IPS-18c (cell line): Measurements from ENCODE around the gene HRH2.
"Not testable (repeated sequence)": the region's sequence is repeated elsewhere in the genome, so short reads cannot be mapped to it uniquely, and the experiment has no call there.

ENCODE experiments used
- H3K4me3 ChIP-seq: 2 replicates; pipeline ENCODE4 v1.7.0; 2013; ENCODE audit warnings: low read depth, mild to moderate bottlenecking, low read length, moderate library complexity; ENCODE audit not compliant: insufficient read depth
- H3K9me3 ChIP-seq: one replicate; pipeline ENCODE4 v1.6.1; 2013; ENCODE audit warnings: mild to moderate bottlenecking, low read length, moderate library complexity; ENCODE audit not compliant: control insufficient read depth, insufficient read depth

The HRH2 gene

DNA sequence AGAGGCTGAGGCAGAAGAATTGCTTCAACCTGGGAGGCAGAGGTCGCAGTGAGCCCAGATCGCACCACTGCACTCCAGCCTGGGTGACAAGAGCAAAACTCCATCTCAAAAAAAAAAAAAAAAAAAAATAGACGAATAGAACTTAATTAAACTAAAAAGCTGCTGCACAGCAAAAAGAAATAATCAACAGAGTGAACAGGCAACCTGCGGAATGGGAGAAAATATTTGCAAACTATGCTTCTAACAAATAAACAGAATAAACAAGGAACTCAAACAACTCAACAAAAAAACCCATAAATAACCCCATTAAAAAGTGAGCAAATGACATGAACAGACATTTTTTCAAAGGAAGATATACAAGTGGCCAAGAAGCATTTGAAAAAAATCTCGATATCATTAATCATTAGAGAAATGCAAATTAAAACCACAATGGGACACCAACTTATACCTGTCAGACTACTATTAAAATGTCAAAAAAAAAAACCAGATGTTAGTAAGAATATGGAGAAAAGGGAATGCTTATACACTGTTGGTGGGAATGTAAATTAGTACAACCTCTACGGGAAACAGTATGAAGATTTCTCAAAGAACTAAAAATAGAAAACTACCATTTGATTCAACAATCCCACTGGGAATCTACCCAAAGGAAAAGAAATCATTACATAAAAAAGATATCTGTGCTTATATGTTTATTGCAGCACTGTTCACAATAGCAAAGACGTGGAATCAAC lies 21.9 kb upstream of the HRH2 start:
- Histone ChIP-seq H3K9me3 (no peaks in the 10 kb centered on the region), H3K4me3 (no peak overlapping the region)

DNA sequence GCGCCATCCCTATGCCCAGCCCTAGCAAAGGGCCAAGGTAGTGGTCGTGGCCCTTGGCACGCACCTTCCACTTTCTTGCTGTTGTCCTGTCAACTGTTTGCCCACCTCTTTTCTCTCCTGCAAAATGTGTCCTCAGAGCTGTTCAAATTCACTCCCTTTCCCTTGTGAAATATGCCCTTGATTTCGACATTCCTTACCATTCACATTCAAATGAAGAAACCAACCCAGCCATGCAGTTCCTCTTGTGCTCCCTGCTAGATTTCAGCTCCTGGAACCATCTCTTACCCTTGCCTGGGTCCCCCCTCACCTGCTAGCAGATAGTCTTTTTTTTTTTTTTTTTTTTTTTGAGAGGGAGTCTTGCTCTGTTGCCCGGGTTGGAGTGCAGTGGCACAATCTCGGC lies 19.6 kb upstream of the HRH2 start:
- Histone ChIP-seq H3K9me3 (no peaks in the 10 kb centered on the region), H3K4me3 (0 out of 2 replicates have a peak overlapping the region, but pooled peaks have one; percentile 3)

DNA sequence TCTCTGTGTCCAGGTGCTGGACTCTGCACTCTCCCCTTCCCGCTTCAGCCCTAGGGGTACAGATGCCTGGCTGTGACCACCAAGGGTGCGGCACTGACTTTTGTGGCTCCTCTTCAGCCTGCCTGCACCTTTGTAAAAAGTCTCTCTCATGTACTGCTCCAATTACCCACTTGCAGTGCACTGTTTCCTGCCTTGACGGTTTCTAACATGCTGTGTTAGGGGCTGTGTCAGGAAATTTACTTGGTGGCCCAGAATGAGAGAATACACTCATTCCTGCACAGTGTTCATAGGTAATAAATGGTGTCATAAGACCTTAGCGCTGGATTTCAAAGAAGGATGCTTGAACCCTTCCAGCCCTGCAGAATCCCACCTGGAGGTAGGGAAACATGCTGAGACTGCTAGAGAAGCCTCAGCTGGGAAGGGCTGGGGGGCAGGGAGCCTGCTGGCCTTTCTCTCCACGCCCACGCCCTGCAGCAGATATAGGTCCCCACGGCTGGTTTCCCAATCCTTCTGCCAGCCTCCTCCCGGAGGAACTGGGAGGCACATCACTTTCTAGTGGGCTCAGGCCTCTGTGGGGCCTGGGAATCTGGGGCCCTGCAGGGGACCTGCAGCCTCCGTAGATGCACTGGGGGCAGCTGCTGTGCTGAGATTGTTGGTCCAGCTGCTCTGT lies 17.6 kb upstream of the HRH2 start:
- Histone ChIP-seq H3K9me3 (no peaks in the 10 kb centered on the region), H3K4me3 (no peak overlapping the region)

DNA sequence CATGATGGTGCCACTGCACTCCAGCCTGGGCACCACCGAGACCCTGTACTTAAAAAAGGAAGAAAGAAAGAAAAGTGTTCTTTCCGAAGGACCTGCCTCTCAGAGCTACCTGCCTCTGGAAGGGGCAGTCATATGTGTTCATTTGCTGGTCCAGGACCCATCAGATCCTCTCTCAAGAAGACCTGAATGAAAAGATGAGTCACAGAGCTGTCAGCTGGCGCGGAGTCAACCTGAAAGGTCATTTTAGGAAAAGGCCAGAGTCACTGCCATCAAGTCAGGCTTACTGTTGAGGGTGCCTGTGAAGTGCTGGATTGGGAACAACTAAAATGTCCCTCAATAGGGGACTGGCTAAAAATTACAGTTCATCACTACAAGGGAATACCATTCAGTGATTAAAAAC lies 14.9 kb upstream of the HRH2 start:
- H3K4me3 ChIP-seq: no peak overlapping the region
- no peaks in the 10 kb centered on the region for H3K9me3 ChIP-seq

DNA sequence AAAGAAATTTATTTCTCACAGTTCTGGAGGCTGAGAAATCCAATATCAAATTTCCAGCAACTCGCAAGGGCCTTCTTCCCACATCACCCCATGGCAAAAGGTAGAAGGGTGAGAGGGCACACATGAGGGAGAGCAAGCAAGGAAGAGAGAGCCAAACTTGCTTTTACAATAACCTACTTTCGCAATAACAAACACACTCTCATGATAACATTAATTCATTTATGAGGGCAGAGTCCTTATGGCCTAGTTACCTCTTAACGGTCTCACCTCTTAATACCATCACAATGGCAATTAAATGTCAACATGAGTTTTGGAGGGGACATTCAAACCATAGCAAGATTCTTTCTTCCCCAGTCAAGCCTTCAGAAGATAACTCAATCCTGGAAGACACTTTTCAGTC lies 11.6 kb upstream of the HRH2 start:
- peaks cover 10% of the 10 kb centered on the region for H3K9me3 ChIP-seq
- no peak overlapping the region for H3K4me3 ChIP-seq

DNA sequence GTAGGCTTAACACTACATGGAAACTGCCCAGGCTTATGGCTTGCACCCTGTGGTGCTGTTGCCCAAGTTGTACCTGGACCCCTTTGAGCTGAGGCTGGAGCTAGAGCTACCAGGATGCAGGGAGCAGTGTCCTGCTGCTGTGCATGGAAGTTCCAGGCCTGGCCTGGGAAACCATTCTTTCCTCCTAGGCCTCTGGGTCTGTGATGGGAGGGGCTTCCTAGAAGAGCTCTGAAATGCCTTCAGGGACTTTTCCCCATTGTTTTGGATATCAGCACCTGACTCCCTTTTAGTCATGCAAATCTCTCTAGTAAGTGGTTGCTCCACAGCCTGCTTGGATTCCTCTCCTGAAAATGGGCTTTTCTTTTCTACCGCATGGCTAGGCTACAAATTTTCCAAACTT lies 7.9 kb upstream of the HRH2 start:
- Histone ChIP-seq H3K4me3 (no peak overlapping the region; the same call in 1 of the 2 replicates), H3K9me3 (peaks cover 10% of the 10 kb centered on the region)

DNA sequence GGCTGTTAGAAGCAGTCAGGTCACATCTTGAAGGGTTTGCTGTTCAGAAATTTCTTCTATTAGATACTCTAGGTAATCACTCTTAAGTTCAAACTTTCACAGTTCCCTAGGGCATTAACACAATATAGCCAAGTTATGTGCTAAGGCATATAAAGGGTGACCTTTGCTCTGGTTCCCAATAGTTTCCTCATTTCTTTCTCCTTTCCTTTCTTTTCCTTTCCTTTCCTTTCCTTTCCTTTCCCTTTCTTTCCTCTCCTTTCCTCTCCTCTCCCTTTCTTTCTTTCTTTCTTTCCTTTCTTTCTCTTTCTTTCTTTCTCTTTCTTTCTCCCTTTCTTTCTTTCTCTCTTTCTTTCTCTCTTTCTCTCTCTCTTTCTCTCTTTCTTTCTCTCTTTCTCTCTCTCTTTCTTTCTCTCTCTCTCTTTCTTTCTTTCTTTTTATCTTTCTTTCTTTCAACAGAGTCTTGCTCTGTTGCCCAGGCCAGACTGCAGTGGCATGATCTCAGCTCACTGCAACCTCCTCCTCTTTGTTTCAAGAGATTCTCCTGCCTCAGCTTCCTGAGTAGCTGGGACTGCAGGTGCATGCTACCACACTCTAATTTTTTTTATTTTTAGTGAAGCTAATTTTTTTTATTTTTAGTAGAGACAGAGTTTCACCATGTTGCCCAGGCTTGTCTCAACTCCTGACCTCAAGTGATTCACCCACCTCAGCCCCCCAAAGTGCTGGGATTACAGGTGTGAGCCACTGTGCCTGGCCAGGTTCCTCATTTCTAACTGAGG lies 7.3 kb upstream of the HRH2 start:
- H3K4me3 ChIP-seq, H3K9me3 ChIP-seq: not testable (repeated sequence)

DNA sequence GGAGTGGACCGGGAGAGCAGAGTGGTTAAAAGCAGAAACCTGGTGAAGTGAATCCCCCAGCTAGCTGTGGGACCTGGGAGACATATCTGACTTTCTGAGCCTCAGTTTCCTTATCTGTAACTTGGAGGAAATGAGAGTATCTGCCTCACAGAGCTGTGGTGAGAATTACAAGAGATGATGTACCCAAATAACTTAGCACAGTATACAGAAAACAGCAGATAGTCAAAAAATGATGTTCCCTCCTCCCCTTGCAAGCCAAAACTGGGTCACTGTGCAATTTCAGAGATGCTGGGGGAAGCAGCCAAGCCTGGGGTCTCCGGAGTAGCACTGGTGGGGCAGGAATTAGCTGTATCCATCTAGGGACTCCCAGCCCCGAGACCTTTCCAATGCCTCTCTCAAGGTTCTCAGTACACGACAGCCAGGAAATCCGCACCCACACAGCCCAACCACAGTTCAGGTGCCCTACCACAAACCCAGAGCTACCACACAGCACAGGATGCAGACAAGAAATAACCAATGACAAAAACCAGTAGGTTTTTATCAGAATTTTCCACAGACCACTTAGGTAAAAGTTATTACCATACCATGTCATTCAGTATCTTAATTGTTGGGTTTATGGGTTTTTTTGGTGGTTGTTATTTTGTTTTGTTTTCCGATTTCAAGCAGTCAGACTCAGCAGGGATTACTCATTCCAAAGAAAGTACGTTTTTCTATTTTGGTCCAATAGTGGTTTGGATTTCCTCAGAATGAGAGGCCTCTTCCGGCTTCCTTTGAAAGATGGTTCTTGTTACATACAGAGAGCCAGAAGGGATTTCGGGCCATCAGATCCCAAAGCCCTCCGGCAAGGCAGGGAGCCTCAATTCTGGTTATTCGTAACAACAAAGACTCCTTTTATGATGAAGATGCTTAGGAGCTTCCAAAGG lies 4.9 kb upstream of the HRH2 start:
- H3K4me3 ChIP-seq: no peak overlapping the region
- H3K9me3 ChIP-seq: peaks cover 10% of the 10 kb centered on the region

DNA sequence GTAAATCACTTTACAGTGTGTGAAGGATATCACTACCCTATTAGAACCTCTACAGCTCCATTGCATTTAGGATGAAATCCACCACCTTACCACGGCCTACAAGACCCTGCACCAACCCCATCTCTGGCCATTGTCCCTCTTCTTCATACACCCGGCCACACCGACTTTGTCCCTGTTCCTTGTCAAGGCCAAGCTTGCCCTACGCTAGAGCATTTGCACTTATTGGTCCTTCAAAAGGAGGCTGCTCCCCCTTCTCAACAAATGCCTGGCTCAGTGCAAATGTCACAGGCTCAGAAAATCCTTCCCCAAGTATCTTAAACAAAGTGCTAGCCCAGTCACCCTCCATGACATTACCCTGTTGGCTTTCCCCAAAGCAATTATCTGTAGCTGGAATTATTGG lies 4.1 kb upstream of the HRH2 start:
- no peak overlapping the region for H3K4me3 ChIP-seq

DNA sequence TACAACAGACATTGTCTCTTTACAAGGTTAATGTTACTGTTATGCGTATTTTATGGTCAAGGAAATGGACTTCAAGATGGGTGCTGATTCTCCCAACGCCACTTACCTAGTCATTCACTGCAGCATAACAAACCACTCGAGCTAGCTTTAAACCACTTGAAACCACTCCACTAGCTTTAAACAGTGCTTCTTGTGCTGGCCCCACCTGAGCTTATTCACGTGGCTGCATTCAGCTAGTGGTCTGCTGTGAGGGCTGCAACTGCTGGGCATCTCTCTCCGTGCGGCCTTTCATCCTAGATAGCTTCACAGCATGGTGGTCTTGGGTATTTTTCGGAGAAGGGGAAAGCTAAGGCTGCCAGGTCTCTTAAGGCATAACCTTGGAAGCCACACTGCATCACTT lies 3.5 kb upstream of the HRH2 start:
- Histone ChIP-seq H3K4me3 (no peak overlapping the region), H3K9me3 (peaks cover 7% of the 10 kb centered on the region)

More for the DNA sequence above, 4.1 kb upstream of the HRH2 start:
- H3K9me3 ChIP-seq: peaks cover 8% of the 10 kb centered on the region

DNA sequence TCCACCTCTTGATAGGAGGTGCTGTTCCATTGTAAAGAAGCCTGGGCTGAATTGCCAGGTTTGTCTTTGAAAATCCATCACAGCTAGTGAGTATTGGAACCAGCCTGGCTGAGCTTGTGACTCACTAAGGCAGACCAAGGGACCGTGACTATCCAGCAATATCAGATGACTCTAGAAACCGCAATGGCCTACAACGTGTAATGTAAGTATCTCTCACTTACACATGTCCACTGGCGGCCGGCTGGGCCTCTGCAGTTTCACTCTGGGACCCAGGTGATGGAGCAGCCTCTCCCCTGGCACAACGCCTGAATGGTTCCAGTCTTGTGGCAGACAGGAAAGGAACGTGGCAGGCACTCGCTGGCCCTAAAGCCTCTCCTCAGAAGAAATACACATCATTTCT lies 3.1 kb upstream of the HRH2 start:
- H3K4me3 ChIP-seq: no peak overlapping the region
- peaks cover 3% of the 10 kb centered on the region for H3K9me3 ChIP-seq

DNA sequence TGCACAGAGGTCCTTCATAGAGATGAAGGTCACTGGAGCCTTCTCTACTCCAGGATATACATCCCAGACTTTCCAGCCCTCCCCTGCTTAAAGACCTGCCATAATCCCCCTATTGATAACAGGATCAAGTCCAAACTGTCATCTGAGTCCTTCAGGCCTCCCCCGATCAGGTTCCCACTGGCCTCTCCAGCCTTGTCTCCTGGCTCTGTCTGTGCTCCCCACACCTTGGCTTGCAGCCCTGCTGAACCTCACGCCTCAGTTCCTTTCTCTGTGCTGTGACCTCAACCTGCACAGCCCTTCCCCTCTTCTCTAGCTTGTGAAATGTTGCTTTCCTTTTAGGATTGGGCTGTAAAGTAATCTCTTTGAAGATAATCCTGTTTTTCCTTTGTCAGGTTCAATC lies 2.5 kb upstream of the HRH2 start:
- no peak overlapping the region for H3K4me3 ChIP-seq
- peaks cover 2% of the 10 kb centered on the region for H3K9me3 ChIP-seq

DNA sequence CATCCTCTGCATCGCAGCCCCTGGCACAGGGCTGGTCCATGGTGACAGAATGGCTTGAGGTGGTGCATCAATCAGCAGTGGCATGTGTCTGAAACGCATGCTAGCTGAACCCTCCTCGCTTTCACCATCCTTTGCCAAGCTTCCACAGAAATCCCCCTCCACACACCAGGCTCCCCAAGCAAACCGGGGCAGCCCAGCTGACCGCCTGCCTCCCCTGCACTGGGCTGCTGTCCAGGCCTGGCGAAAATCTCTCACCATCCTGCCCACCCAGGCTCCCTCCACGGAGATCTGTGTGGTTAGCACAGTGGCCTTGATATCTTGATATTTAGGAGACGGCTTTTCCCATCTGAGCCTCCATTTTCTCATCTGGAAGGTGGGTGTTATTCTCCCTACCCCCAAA lies 905 bp upstream of the HRH2 start:
- Histone ChIP-seq H3K9me3 (no peaks in the 10 kb centered on the region), H3K4me3 (peak overlapping the region; percentile 72)

DNA sequence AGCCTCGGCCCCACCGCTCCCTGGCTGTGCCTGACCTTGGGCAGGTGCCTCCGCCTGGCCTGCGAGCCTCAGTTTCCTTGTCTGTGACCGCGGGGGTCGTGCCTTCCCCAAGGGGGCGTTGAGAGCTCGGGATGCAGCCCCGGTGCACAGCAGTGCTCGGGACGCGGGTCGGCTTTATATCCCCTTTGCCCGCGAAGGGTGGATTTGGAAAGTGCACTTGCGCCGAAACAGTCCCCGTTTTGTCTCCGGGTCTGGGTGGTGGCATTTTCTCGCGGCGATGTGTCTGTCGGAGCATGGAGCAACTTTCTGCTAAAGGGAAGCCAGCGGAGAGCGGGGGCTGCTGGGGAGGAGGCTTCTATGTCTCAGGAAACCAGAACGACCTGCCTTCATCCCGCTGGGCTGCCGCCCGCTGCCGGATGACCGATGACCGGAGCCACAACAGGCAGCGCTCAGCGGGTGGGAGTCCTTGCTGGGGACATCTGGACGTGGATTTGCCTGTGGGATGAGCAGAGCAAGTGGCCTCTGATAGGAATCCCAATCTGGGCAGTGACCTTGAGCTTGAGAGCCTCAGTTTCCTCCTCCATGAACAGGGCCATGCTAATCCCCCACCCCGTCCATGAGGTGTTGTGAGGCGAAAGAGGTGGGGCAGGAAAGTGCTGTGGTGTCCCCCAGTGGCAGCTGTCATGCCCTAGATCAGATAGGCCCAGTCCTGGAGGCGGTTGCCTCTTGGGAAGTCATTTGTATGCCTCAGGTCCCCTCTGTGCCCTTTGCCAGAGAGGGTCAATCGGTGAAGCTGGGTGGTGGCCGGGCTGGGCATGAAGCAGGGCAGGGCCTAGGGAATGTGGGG lies 651 bp downstream of the HRH2 start:
- H3K9me3 ChIP-seq: no peaks in the 10 kb centered on the region
- H3K4me3 ChIP-seq: peak overlapping the region; percentile 72

DNA sequence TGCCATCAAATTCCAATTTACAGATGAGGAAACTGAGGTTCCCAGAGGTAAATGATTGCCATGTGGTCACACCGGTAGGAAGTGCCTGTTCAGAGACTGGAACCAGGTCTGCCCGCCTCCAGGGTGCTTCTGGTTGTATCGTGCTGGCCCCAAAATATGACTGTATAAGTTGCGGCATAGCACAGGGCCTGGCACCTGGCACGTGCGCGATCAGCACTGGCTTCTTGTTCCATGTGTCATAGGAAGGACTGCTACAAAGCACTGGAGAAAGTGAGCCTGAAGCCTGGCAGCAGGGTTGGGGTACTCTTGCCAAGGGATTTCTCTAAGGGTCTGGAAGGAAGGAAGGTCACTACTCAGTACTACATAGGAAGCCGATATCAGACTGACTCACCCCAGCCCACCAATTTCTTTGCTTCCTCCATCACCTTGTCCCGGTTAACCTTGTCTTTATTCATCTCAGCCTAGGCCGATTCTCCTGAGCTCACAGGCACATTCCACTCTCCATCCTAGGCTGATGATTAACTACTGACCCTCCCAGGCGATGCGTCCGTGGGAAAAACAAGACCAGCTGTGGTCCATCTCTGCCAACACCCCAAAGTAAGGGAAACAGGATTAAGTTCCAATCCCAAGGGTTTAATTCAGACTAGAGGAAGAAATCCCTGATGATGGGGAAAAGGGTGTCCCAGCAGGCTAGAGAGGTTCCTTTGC lies 1.8 kb downstream of the HRH2 start:
- H3K4me3 ChIP-seq: no peak overlapping the region
- no peaks in the 10 kb centered on the region for H3K9me3 ChIP-seq
